ENCODE measurements around the gene ASXL1. TPM values are rescaled to one million over a fixed set of nuclear protein-coding genes. Genes with fewer than 3 reads are reported as not detected.

Gene ASXL1
- total and polyA plus RNA-seq, 2 donors (not counting 1 experiment from before 2014, with no cell fraction given): 93.0 to 180 TPM

DNA sequence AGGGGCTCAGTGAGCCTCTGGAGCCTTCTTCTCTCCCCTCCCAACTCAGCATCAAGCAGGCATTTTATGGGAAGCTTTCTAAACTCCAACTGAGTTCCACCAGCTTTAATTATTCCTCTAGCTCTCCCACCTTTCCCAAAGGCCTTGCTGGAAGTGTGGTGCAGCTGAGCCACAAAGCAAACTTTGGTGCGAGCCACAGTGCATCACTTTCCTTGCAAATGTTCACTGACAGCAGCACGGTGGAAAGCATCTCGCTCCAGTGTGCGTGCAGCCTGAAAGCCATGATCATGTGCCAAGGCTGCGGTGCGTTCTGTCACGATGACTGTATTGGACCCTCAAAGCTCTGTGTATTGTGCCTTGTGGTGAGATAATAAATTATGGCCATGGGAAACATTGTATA, 78.8 kb downstream of the ASXL1 start:
- ATAC-seq (ENCODE audit: low read depth) (no peak), DNase-seq (no peak)
- no peak overlapping the region for H3K27ac ChIP-seq (ENCODE audit: low read length in 2 of 2)
- H3K4me2 ChIP-seq (replicated peaks; ENCODE audit: low read depth, low read length, poor library complexity, severe bottlenecking): no peak overlapping the region
- no peak overlapping the region for H3K4me3 ChIP-seq (ENCODE audit: control extremely low read depth in 1 of 5, extremely low read depth in 1 of 5, insufficient read depth in 1 of 5, low read depth in 2 of 5, low read length in 4 of 5)
- H3K9ac ChIP-seq (ENCODE audit: low read length): no peak overlapping the region
- no peak overlapping the region for H3K4me3 Mint-ChIP-seq
- ChIA-PET CTCF (no interaction called here), POLR2A (no interaction called here)
- no peaks in the 10 kb centered on the region for H3K9me3 ChIP-seq (ENCODE audit: control extremely low read depth in 1 of 3, control insufficient read depth in 2 of 3, insufficient read depth in 1 of 3, low read length in 2 of 3)
- no peaks in the 10 kb centered on the region for H3K79me2 ChIP-seq (ENCODE audit: control insufficient read depth, insufficient read depth, low read length)
- H4K20me1 ChIP-seq (ENCODE audit: control insufficient read depth, insufficient read depth, low read length, poor library complexity, severe bottlenecking): no peaks in the 10 kb centered on the region
- no peak for TF ChIP-seq CTCF (IDR thresholded peaks at IDR 0.05)
- TF ChIP-seq EZH2 (IDR thresholded peaks at IDR 0.05; ENCODE audit: borderline replicate concordance, insufficient read depth, low read depth, low read length, poor library complexity, severe bottlenecking): no peak
- no peak overlapping the region for H3K27ac Mint-ChIP-seq
- no peak overlapping the region for H2AFZ ChIP-seq (ENCODE audit: insufficient read depth, low read depth, low read length, poor library complexity, severe bottlenecking)
- no peaks in the 10 kb centered on the region for H3K27me3 Mint-ChIP-seq
- WGBS (ENCODE audit: insufficient coverage): 96% methylated on average over 6 of the region's 7 CpGs
- H3K36me3 ChIP-seq (replicated peaks in 1 of 2; ENCODE audit: control extremely low read depth in 1 of 2, control insufficient read depth in 1 of 2, extremely low read depth in 1 of 2, insufficient read depth in 2 of 2, low read length in 1 of 2): peaks cover 4 to 95% of the 10 kb centered on the region in 2 experiments
- H3K27me3 ChIP-seq (replicated peaks in 1 of 4; ENCODE audit: control extremely low read depth in 1 of 4, control insufficient read depth in 3 of 4, insufficient read depth in 4 of 4, low read length in 3 of 4): no peaks in the 10 kb centered on the region
- peaks cover 3% of the 10 kb centered on the region for H3K4me1 Mint-ChIP-seq
- intact Hi-C loops (cut with micrococcal nuclease): loop anchor here (5.0 kb wide), 1 partner anchor 215 kb away; no protein-coding TSS in a partner anchor
- H3K4me1 ChIP-seq (ENCODE audit: control insufficient read depth in 2 of 2, insufficient read depth in 2 of 2, low read length in 2 of 2): peaks cover 0 to 4% of the 10 kb centered on the region in 2 donors
- H3K9me3 Mint-ChIP-seq (ENCODE audit: insufficient read depth): no peaks in the 10 kb centered on the region

DNA sequence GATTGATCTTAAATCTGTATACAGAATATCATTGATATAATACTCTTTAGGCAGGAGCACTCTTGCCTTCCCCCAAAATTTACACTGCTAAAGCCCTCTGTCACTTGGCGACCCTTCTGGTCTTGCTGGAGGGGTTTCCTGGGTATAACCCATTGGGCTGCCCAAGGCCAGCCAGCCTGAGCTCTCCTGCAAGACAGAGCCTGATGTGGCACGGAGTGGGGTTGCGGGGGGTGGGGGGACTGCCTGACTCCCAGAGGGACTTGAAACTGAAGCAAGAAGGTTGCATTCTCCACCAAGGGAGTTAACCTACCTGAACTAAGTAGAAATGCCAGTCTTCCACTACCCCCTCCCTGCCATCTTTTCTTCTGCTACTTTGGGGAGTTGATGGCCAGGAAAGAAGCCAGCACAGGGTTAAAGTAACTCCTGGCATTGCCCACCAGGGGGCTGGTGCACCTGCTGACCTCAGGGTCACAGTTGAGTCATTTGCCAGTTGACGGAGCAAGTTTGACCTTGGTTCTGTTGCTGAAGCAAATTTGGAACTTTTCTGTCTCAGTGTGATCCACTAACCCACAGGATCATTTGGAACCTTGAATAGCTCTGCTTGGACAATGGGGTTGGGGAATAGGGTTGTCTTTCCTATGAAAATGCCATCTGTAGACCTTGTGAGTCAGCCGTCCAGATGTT, 79.4 kb downstream of the ASXL1 start:
- ChIA-PET POLR2A (no interaction called here), CTCF (no interaction called here)
- no peak for TF ChIP-seq EZH2 (IDR thresholded peaks at IDR 0.05; ENCODE audit: borderline replicate concordance, insufficient read depth, low read depth, low read length, poor library complexity, severe bottlenecking)
- peak; percentile 37 for TF ChIP-seq CTCF (IDR thresholded peaks at IDR 0.05)
- Histone ChIP-seq H3K9me3 (ENCODE audit: control extremely low read depth in 1 of 3, control insufficient read depth in 2 of 3, insufficient read depth in 1 of 3, low read length in 2 of 3) (no peaks in the 10 kb centered on the region), H3K36me3 (replicated peaks in 1 of 2; ENCODE audit: control extremely low read depth in 1 of 2, control insufficient read depth in 1 of 2, extremely low read depth in 1 of 2, insufficient read depth in 2 of 2, low read length in 1 of 2) (peaks cover 4 to 90% of the 10 kb centered on the region in 2 experiments), H3K4me3 (ENCODE audit: control extremely low read depth in 1 of 5, extremely low read depth in 1 of 5, insufficient read depth in 1 of 5, low read depth in 2 of 5, low read length in 4 of 5) (no peak overlapping the region), H2AFZ (ENCODE audit: insufficient read depth, low read depth, low read length, poor library complexity, severe bottlenecking) (no peak overlapping the region), H3K9ac (ENCODE audit: low read length) (no peak overlapping the region), H4K20me1 (ENCODE audit: control insufficient read depth, insufficient read depth, low read length, poor library complexity, severe bottlenecking) (peaks cover 3% of the 10 kb centered on the region), H3K4me2 (replicated peaks; ENCODE audit: low read depth, low read length, poor library complexity, severe bottlenecking) (no peak overlapping the region), H3K79me2 (ENCODE audit: control insufficient read depth, insufficient read depth, low read length) (no peaks in the 10 kb centered on the region), H3K27ac (ENCODE audit: low read length in 2 of 2) (no peak overlapping the region), H3K4me1 (ENCODE audit: control insufficient read depth in 2 of 2, insufficient read depth in 2 of 2, low read length in 2 of 2) (peaks cover 3 to 7% of the 10 kb centered on the region in 2 donors), H3K27me3 (replicated peaks in 1 of 4; ENCODE audit: control extremely low read depth in 1 of 4, control insufficient read depth in 3 of 4, insufficient read depth in 4 of 4, low read length in 3 of 4) (no peaks in the 10 kb centered on the region)
- Mint-ChIP-seq H3K9me3 (ENCODE audit: insufficient read depth) (no peaks in the 10 kb centered on the region), H3K27ac (no peak overlapping the region), H3K4me3 (no peak overlapping the region), H3K27me3 (no peaks in the 10 kb centered on the region), H3K4me1 (peaks cover 6% of the 10 kb centered on the region)
- WGBS (ENCODE audit: insufficient coverage): 83% methylated on average over 2 of the region's 5 CpGs
- intact Hi-C loops (cut with micrococcal nuclease): loop anchor here (5.0 kb wide), 1 partner anchor 215 kb away; no protein-coding TSS in a partner anchor
- DNase-seq: no peak
- no peak for ATAC-seq (ENCODE audit: low read depth)
